DND-41 (cell line): ENCODE data around the gene ITGA2B.

Experiments
- EZH2 ChIP-seq: IDR thresholded peaks from 3 replicates; pipeline ENCODE4 v1.6.1; 2012; ENCODE audit warnings: borderline replicate concordance, low read depth, mild to moderate bottlenecking, moderate library complexity, low read length, inconsistent platforms; ENCODE audit not compliant: severe bottlenecking
- TF ChIP-seq, protein P1 (sequence below): IDR thresholded peaks from 2 replicates; pipeline ENCODE4 v1.5.1; 2012; ENCODE audit warnings: borderline replicate concordance, low read length, moderate library complexity, mild to moderate bottlenecking; ENCODE audit not compliant: poor library complexity, severe bottlenecking; ENCODE audit errors: extremely low read depth

DNA sequence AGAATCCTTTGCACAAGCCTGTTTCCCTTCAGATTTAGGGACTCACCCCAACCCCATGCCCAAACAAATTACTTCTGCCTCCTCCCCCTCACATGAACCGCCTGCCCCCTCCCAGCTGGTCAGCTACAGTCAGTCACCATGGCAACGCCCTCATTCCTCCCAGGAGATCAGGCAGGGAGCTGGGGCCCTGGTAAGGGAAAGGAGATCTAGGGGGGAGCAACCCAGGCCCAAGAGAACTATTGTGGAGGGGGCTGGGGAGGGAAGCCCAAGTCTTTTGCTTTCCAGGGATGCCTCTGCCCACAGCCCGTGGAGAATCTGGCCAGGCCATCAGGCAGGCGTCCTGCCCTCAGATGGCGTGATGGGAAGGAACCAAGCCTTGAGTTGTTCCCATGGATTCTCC lies 28.6 kb downstream of the ITGA2B start:
- TF ChIP-seq, protein P1, sequence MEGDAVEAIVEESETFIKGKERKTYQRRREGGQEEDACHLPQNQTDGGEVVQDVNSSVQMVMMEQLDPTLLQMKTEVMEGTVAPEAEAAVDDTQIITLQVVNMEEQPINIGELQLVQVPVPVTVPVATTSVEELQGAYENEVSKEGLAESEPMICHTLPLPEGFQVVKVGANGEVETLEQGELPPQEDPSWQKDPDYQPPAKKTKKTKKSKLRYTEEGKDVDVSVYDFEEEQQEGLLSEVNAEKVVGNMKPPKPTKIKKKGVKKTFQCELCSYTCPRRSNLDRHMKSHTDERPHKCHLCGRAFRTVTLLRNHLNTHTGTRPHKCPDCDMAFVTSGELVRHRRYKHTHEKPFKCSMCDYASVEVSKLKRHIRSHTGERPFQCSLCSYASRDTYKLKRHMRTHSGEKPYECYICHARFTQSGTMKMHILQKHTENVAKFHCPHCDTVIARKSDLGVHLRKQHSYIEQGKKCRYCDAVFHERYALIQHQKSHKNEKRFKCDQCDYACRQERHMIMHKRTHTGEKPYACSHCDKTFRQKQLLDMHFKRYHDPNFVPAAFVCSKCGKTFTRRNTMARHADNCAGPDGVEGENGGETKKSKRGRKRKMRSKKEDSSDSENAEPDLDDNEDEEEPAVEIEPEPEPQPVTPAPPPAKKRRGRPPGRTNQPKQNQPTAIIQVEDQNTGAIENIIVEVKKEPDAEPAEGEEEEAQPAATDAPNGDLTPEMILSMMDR = no peak
- no peak for TF ChIP-seq EZH2
